Renal pelvis (tissue), 4 donors: ENCODE measurements around the gene NPW. TPM values are rescaled to one million over a fixed set of nuclear protein-coding genes. Genes with fewer than 3 reads are reported as not detected.

Experiments used
- DNase-seq: peaks from one replicate; pipeline ENCODE4 v3.0.0-alpha.2; 2013
- polyA plus RNA-seq, 3 donors: library from polyadenylated mRNA; unstranded; fragments of 120-200 nt; gene quantifications; one replicate each; pipeline ENCODE4 v1.2.1, GENCODE V29; 2013; ENCODE audit not compliant: insufficient read length in 3 of 3

NPW gene
- polyA plus RNA-seq, 3 donors: 4.5 to 14.3 (median 12.0) TPM

- DNase-seq: no peak
These were observed 37.6 kb upstream of the NPW start for GRCh38 chr16:1982013-1982433.

GRCh38 chr16:1982991-1983543, 36.5 kb upstream of the NPW start:
- no peak for DNase-seq

GRCh38 chr16:1983544-1984346, 35.8 kb upstream of the NPW start, which contains the start of gene GFER:
Gene GFER (plus strand): TSS chr16:1984193. CDS start chr16:1984219, 26 bp downstream.
- peak; percentile 90 for DNase-seq

GRCh38 chr16:1984347-1985225, 35.0 kb upstream of the NPW start:
- no peak for DNase-seq

GRCh38 chr16:1985466-1986150, 34.0 kb upstream of the NPW start:
- DNase-seq: no peak

- DNase-seq: no peak
These were observed 32.4 kb upstream of the NPW start for GRCh38 chr16:1987198-1987597.

- no peak for DNase-seq
These were observed 30.1 kb upstream of the NPW start, which contains the start of gene SYNGR3 for GRCh38 chr16:1989209-1990100. Gene SYNGR3 (plus strand): TSS chr16:1989970. CDS start chr16:1990103, 133 bp downstream.

- no peak for DNase-seq
These were observed 29.6 kb upstream of the NPW start for GRCh38 chr16:1990101-1990350.

GRCh38 chr16:1990351-1991134, 29.0 kb upstream of the NPW start:
- DNase-seq: no peak

- no peak for DNase-seq
These were observed 28.4 kb upstream of the NPW start for GRCh38 chr16:1991135-1991551.

- DNase-seq: no peak
These were observed 28.0 kb upstream of the NPW start for GRCh38 chr16:1991588-1991947.

- DNase-seq: peak; percentile 87
These were observed 27.5 kb upstream of the NPW start for GRCh38 chr16:1991948-1992703.

GRCh38 chr16:1992704-1993317, 26.8 kb upstream of the NPW start:
- DNase-seq: no peak

- no peak for DNase-seq
These were observed 25.9 kb upstream of the NPW start for GRCh38 chr16:1993731-1994131.

GRCh38 chr16:1997494-1998359, 21.9 kb upstream of the NPW start:
- DNase-seq: no peak

- DNase-seq: no peak
These were observed 21.2 kb upstream of the NPW start for GRCh38 chr16:1998360-1998835.

- no peak for DNase-seq
These were observed 20.5 kb upstream of the NPW start for GRCh38 chr16:1998852-1999801.
